Cerebellar nuclear complex (tissue), 1 donor: Measurements from ENCODE around the gene SLC41A3.

Source experiments
- DNase-seq, 2 experiments: peaks; one replicate each; lab custom pipeline; 2025; lab: John Stamatoyannopoulos, UW

SLC41A3 gene

GRCh38 chr3:126025862-126026261 lies 58.1 kb downstream of the SLC41A3 start:
- DNase-seq: no peak

- no peak for DNase-seq
Observed at GRCh38 chr3:126025116-126025729, 58.7 kb downstream of the SLC41A3 start.

- DNase-seq: peak in 1 of 2 experiments; percentile 6
Observed at GRCh38 chr3:126024049-126024854, 59.7 kb downstream of the SLC41A3 start.

GRCh38 chr3:126023390-126023789 lies 60.5 kb downstream of the SLC41A3 start:
- no peak for DNase-seq

GRCh38 chr3:126022741-126023359 lies 61.1 kb downstream of the SLC41A3 start:
- DNase-seq: no peak

GRCh38 chr3:126021702-126022101 lies 62.2 kb downstream of the SLC41A3 start:
- no peak for DNase-seq

GRCh38 chr3:126021224-126021623 lies 62.7 kb downstream of the SLC41A3 start:
- no peak for DNase-seq

GRCh38 chr3:126019683-126020082 lies 64.2 kb downstream of the SLC41A3 start:
- no peak for DNase-seq

- no peak for DNase-seq
Observed at GRCh38 chr3:126018995-126019394, 64.9 kb downstream of the SLC41A3 start.

- DNase-seq: no peak
Observed at GRCh38 chr3:126018545-126018944, 65.4 kb downstream of the SLC41A3 start.

- DNase-seq: no peak
Observed at GRCh38 chr3:126017362-126017761, 66.6 kb downstream of the SLC41A3 start.

- DNase-seq: no peak
Observed at GRCh38 chr3:126016616-126017015, 67.3 kb downstream of the SLC41A3 start.

- DNase-seq: no peak
Observed at GRCh38 chr3:126015075-126015474, 68.8 kb downstream of the SLC41A3 start.

GRCh38 chr3:126014252-126014651 lies 69.7 kb downstream of the SLC41A3 start:
- DNase-seq: no peak

- no peak for DNase-seq
Observed at GRCh38 chr3:126013751-126014156, 70.2 kb downstream of the SLC41A3 start.

- DNase-seq: no peak
Observed at GRCh38 chr3:126009181-126009580, 74.7 kb downstream of the SLC41A3 start.

GRCh38 chr3:126008219-126008618 lies 75.7 kb downstream of the SLC41A3 start:
- DNase-seq: no peak

GRCh38 chr3:126005951-126006350 lies 78.0 kb downstream of the SLC41A3 start:
- no peak for DNase-seq

GRCh38 chr3:126004692-126005091 lies 79.2 kb downstream of the SLC41A3 start:
- DNase-seq: no peak

- no peak for DNase-seq
Observed at GRCh38 chr3:126004217-126004616, 79.7 kb downstream of the SLC41A3 start.

GRCh38 chr3:126003447-126004190 lies 80.3 kb downstream of the SLC41A3 start:
- DNase-seq: no peak

GRCh38 chr3:126002189-126002588 lies 81.7 kb downstream of the SLC41A3 start:
- no peak for DNase-seq
